Stimulated activated naive B cell treated with anti-CD40 and anti-IgM and Interleukin-4, amounts not matched to agents 10 μg/mL and 1 μg/mL and 100 μg/mL, for 72 hours (primary cell): ENCODE measurements around the gene KPNA1.
"Not testable (repeated sequence)": the region's sequence is repeated elsewhere in the genome, so short reads cannot be mapped to it uniquely, and the experiment has no call there.

Experiments used
- ATAC-seq, 2 donors: fragments of 150-1000 bp; cut with Tn5 transposase; replicated peaks; 2 replicates each; pipeline ENCODE4 v1.10.0; 2021; ENCODE audit warnings: moderate library complexity in 1 of 2
- DNase-seq: peaks from one replicate; pipeline ENCODE4 v3.0.0; 2021
- H3K27ac Mint-ChIP-seq: one replicate; pipeline ENCODE4 v1.8.0; 2022; ENCODE audit warnings: mild to moderate bottlenecking, mixed read lengths
- H3K27me3 Mint-ChIP-seq, 2 donors: one replicate each; pipeline ENCODE4 v1.8.0; 2022; ENCODE audit warnings: mixed read lengths in 2 of 2
- H3K36me3 Mint-ChIP-seq, 2 donors: one replicate each; pipeline ENCODE4 v1.8.0; 2022; ENCODE audit warnings: mixed read lengths in 2 of 2, mild to moderate bottlenecking in 1 of 2
- H3K4me1 Mint-ChIP-seq, 2 donors: one replicate each; pipeline ENCODE4 v1.8.0; 2022; ENCODE audit warnings: mixed read lengths in 2 of 2, mild to moderate bottlenecking in 1 of 2
- H3K4me3 Mint-ChIP-seq, 2 donors: one replicate each; pipeline ENCODE4 v1.8.0; 2022; ENCODE audit warnings: mild to moderate bottlenecking in 2 of 2, mixed read lengths in 2 of 2, moderate library complexity in 1 of 2
- H3K9me3 Mint-ChIP-seq, 2 donors: one replicate each; pipeline ENCODE4 v1.8.0; 2022; ENCODE audit warnings: mixed read lengths in 2 of 2, mild to moderate bottlenecking in 1 of 2

Gene KPNA1

DNA sequence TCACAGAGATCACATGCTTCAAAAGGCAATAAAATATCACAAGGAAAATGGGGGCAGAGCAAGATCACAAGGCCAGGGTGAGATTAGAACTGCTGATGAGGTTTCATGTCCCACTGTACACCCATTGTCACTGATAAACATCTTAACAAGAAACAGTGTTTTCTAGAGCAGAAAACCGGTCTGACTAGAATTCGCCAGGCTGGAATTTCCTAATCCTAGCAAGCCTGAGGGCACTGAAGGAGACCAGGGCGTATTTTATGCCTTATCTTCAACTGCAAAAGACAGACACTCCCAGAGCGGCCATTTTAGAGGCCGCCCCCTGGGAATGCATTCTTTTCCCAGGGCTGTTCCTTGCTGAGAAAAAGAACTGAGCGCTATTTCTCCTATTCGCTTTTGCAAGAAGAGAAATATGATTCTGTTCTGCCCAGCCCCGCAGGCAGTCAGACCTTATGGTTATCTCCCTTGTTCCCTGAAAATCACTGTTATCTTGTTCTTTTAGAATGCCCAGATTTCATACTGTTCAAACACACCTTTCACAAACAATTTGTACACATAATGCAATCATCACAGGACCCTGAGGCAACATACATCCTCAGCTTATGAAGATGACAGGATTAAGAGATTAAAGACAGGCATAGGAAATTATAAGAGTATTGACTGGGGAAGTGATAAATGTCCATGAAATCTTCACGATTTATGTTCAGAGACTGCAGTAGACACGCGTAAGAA, 70.8 kb downstream of the KPNA1 start:
- H3K27me3 Mint-ChIP-seq, H3K9me3 Mint-ChIP-seq, H3K27ac Mint-ChIP-seq, ATAC-seq, DNase-seq, H3K4me3 Mint-ChIP-seq: not testable (repeated sequence)
- peaks cover 72 to 92% of the 10 kb centered on the region in 2 donors for H3K36me3 Mint-ChIP-seq
- peaks cover 13% of the 10 kb centered on the region in 2 donors for H3K4me1 Mint-ChIP-seq

GRCh38 chr3:122443090-122443489, 71.6 kb downstream of the KPNA1 start:
- peaks cover 0 to 5% of the 10 kb centered on the region in 2 donors for H3K9me3 Mint-ChIP-seq
- H3K4me3 Mint-ChIP-seq = no peak overlapping the region
- ATAC-seq = no peak
- no peak overlapping the region for H3K27ac Mint-ChIP-seq
- peaks cover 71 to 87% of the 10 kb centered on the region in 2 donors for H3K36me3 Mint-ChIP-seq
- H3K4me1 Mint-ChIP-seq = peaks cover 11 to 13% of the 10 kb centered on the region in 2 donors
- no peaks in the 10 kb centered on the region for H3K27me3 Mint-ChIP-seq
- no peak for DNase-seq

- Mint-ChIP-seq H3K27ac (no peak overlapping the region), H3K27me3 (no peaks in the 10 kb centered on the region), H3K4me1 (peaks cover 0 to 1% of the 10 kb centered on the region in 2 donors), H3K36me3 (peaks cover 44 to 69% of the 10 kb centered on the region in 2 donors), H3K9me3 (peaks cover 3 to 5% of the 10 kb centered on the region in 2 donors), H3K4me3 (no peak overlapping the region)
- DNase-seq = no peak
- ATAC-seq = no peak
Observed at GRCh38 chr3:122435950-122436349, 78.8 kb downstream of the KPNA1 start.

- H3K4me1 Mint-ChIP-seq = peaks cover 0 to 8% of the 10 kb centered on the region in 2 donors
- H3K4me3 Mint-ChIP-seq = no peak overlapping the region
- no peak for ATAC-seq
- DNase-seq = no peak
- H3K27me3 Mint-ChIP-seq = no peaks in the 10 kb centered on the region
- peaks cover 0 to 4% of the 10 kb centered on the region in 2 donors for H3K9me3 Mint-ChIP-seq
- no peak overlapping the region for H3K27ac Mint-ChIP-seq
- peaks cover 33 to 76% of the 10 kb centered on the region in 2 donors for H3K36me3 Mint-ChIP-seq
Observed at GRCh38 chr3:122430371-122430770, 84.4 kb downstream of the KPNA1 start.

- ATAC-seq (no peak), DNase-seq (no peak)
- H3K4me1 Mint-ChIP-seq = peaks cover 0 to 8% of the 10 kb centered on the region in 2 donors
- H3K4me3 Mint-ChIP-seq = no peak overlapping the region
- H3K27me3 Mint-ChIP-seq = no peaks in the 10 kb centered on the region
- H3K36me3 Mint-ChIP-seq = peaks cover 30 to 63% of the 10 kb centered on the region in 2 donors
- peaks cover 0 to 4% of the 10 kb centered on the region in 2 donors for H3K9me3 Mint-ChIP-seq
- peak overlapping the region; percentile 43 for H3K27ac Mint-ChIP-seq
Observed at GRCh38 chr3:122427857-122428471, 86.8 kb downstream of the KPNA1 start.

GRCh38 chr3:122421836-122422235, 92.9 kb downstream of the KPNA1 start:
- Mint-ChIP-seq H3K9me3 (no peaks in the 10 kb centered on the region), H3K36me3 (peaks cover 8 to 28% of the 10 kb centered on the region in 2 donors), H3K4me3 (no peak overlapping the region), H3K27me3 (no peaks in the 10 kb centered on the region), H3K27ac (no peak overlapping the region), H3K4me1 (peaks cover 3 to 4% of the 10 kb centered on the region in 2 donors)
- DNase-seq (no peak), ATAC-seq (no peak)

DNA sequence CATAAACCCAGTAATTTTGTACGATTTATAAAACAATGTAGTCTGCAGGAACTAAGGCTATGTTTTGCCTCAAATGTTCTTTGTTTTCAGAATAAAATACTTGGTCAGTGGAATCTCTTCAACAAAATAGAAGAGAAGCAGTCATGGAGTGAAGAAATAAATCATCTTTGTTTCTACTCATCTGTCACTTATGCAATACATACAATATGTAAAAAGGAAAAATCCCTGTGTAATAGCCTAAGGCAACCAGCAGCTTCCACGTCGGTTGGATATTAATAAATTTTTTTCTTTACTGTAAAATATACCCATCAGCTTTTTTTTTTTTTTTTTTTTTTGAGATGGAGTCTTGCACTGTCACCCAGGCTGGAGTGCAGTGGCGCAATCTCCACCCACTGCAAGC, 93.6 kb downstream of the KPNA1 start:
- DNase-seq (no peak), ATAC-seq (no peak)
- Mint-ChIP-seq H3K4me1 (peaks cover 3 to 10% of the 10 kb centered on the region in 2 donors), H3K4me3 (no peak overlapping the region), H3K36me3 (peaks cover 9 to 21% of the 10 kb centered on the region in 2 donors), H3K9me3 (no peaks in the 10 kb centered on the region), H3K27me3 (no peaks in the 10 kb centered on the region), H3K27ac (no peak overlapping the region)

DNA sequence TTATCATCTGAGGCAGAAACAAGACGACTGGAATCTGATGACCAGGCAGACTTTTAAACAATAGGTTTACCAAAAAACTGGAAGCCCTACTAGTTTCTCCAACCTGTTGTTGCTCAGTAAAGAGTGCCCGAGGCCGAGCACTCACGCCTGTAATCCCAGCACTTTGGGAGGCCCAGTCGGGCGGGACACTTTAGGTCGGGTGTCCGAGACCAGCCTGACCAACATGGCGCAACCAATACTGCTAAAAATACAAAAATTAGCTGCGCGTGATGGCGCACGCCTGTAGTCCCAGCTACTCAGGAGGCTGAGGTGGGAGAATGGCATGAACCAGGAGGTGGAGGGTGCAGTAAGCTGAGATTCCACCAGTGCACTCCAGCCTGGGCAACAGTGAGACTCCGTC, 97.8 kb downstream of the KPNA1 start:
- Mint-ChIP-seq H3K27ac (peak overlapping the region; percentile 99), H3K9me3 (no peaks in the 10 kb centered on the region), H3K36me3 (peaks cover 23 to 45% of the 10 kb centered on the region in 2 donors), H3K4me1 (peaks cover 25 to 45% of the 10 kb centered on the region in 2 donors), H3K4me3 (peak overlapping the region; percentile 93 to 97), H3K27me3 (no peaks in the 10 kb centered on the region)
- no peak for ATAC-seq
- no peak for DNase-seq

DNA sequence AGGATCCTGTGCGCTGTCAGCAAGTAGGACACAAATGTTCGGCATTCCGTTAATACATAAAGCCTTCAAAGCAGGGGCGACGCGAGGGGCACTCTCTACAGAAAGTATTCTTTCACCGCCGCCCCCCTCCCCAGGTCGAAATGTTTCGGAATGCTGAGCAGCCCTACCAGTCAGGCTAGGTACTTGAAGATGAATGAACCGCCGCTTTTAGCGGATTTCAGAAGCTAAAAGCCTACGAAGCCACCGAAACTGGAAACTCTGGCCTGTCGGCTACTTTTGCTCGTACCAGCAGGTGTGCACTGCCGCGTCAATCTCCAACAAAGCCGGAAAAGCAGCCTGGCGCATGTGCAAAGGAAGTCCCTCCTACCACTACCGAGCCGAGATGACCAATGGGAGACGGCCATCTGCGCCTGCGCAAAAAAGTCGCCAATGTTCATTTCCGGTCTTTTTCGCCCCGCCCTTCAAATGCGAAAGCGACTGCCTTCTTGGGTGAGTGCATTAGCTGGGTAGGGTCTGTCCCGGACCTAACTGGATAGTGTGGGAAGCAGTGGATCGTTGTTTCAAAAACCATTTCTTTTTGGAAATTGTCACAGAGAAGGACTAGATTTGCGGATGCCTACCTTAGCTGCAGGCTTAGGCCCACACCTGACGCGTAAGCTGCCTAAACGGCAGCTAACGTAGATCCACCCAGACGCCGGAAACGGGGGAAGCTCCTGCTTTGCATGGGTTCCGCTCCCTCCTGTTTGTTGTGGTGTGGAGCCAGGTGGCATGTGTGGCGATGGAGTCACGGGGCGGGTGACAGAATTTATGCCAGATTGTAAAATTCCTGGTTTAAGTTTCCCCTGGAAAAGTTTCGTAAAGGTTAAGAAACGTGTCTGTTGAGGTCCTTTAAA, 98.7 kb downstream of the KPNA1 start, which contains the start of gene WDR5B:
Gene WDR5B (minus strand): TSS at position 301 of the 893 bp plus-strand sequence. CDS start 534 bp downstream, outside the sequence.
- peak within 1 kb of the TSS; percentile 99 for H3K27ac Mint-ChIP-seq
- H3K4me3 Mint-ChIP-seq = peak within 1 kb of the TSS; percentile 93 to 97
- ATAC-seq = peak; percentile 91 to 94
- peaks cover 27 to 47% of the 10 kb centered on the region in 2 donors for H3K4me1 Mint-ChIP-seq
- no peaks in the 10 kb centered on the region for H3K27me3 Mint-ChIP-seq
- H3K9me3 Mint-ChIP-seq = no peaks in the 10 kb centered on the region
- peak; percentile 97 for DNase-seq
- H3K36me3 Mint-ChIP-seq = peaks cover 23 to 49% of the 10 kb centered on the region in 2 donors

GRCh38 chr3:122415104-122415744, 99.5 kb downstream of the KPNA1 start:
- no peaks in the 10 kb centered on the region for H3K27me3 Mint-ChIP-seq
- H3K27ac Mint-ChIP-seq = peak overlapping the region; percentile 99
- H3K36me3 Mint-ChIP-seq = peaks cover 23 to 50% of the 10 kb centered on the region in 2 donors
- DNase-seq = peak; percentile 40
- peak; percentile 72 to 73 for ATAC-seq
- H3K4me1 Mint-ChIP-seq = peaks cover 28 to 54% of the 10 kb centered on the region in 2 donors
- H3K9me3 Mint-ChIP-seq = no peaks in the 10 kb centered on the region
- peak overlapping the region; percentile 93 to 97 for H3K4me3 Mint-ChIP-seq

- Mint-ChIP-seq H3K27ac (no peak overlapping the region), H3K36me3 (peaks cover 23 to 53% of the 10 kb centered on the region in 2 donors), H3K9me3 (no peaks in the 10 kb centered on the region), H3K27me3 (no peaks in the 10 kb centered on the region), H3K4me1 (peaks cover 30 to 62% of the 10 kb centered on the region in 2 donors), H3K4me3 (peak overlapping the region in 1 of 2 donors; percentile 97)
- ATAC-seq = no peak
- DNase-seq = no peak
Observed at GRCh38 chr3:122414391-122414790, 100.3 kb downstream of the KPNA1 start.

DNA sequence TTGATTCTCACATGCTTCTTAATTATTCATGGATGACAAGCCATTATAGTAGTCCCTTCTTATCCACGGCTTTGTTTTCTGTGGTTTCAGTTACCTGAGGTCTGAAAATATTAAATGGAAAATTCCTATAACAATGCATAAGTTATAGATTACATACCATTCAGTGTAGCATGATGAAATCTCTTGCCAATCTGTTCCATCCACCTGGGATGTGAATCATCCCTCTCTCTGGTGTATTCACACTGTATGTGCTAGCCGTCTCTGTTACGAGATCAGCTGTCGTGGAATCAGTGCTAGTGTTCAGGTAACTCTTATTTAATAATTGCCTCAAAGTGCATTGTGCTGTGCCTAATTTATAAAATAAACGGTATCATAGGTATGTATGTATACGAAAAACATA, 104.1 kb downstream of the KPNA1 start:
- no peak overlapping the region for H3K4me3 Mint-ChIP-seq
- H3K27me3 Mint-ChIP-seq = no peaks in the 10 kb centered on the region
- no peak for DNase-seq
- H3K9me3 Mint-ChIP-seq = no peaks in the 10 kb centered on the region
- no peak for ATAC-seq
- H3K36me3 Mint-ChIP-seq = peaks cover 36 to 73% of the 10 kb centered on the region in 2 donors
- peaks cover 48 to 81% of the 10 kb centered on the region in 2 donors for H3K4me1 Mint-ChIP-seq
- no peak overlapping the region for H3K27ac Mint-ChIP-seq

DNA sequence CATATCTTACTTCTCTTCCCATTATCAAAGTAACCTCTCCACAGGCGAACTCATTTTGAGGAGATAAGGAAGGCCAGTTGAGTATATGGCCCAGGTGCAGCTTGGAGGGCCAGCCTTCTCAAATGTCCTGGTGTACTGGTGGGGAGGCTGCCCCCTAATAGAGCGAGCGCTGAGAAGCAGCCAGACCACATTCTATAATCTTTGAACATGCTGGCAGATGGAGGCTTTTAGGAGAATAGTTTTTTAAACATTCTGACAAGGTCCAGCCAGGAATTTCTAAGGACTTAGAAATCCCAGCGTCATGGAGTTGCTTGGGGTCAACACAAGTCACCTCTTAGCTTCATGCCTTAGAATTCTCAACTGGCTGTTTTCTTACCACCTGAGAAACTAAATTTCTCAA, 104.6 kb downstream of the KPNA1 start:
- H3K36me3 Mint-ChIP-seq = peaks cover 35 to 70% of the 10 kb centered on the region in 2 donors
- DNase-seq (no peak), ATAC-seq (no peak)
- peak overlapping the region in 1 of 2 donors; percentile 16 for H3K4me3 Mint-ChIP-seq
- peak overlapping the region; percentile 47 for H3K27ac Mint-ChIP-seq
- peaks cover 47 to 79% of the 10 kb centered on the region in 2 donors for H3K4me1 Mint-ChIP-seq
- H3K27me3 Mint-ChIP-seq = no peaks in the 10 kb centered on the region
- H3K9me3 Mint-ChIP-seq = no peaks in the 10 kb centered on the region
